ENCODE data around the gene CDNF. TPM values are rescaled to one million over a fixed set of nuclear protein-coding genes. Genes with fewer than 3 reads are reported as not detected.

The CDNF gene
- total and polyA plus RNA-seq, 2 donors from 2014 or later, result 2.1 to 2.3 TPM

- TF ChIP-seq CTCF (IDR thresholded peaks at IDR 0.05; ENCODE audit: borderline replicate concordance, extremely low read depth, insufficient read depth), result no peak
- no peak overlapping the region for H3K4me3 ChIP-seq (ENCODE audit: low read length in 3 of 3)
- H3K9me3 ChIP-seq (ENCODE audit: control insufficient read depth in 2 of 3, insufficient read depth in 1 of 3, low read length in 3 of 3), result no peaks in the 10 kb centered on the region
- intact Hi-C loops (cut with DNase I), result no loop called here
- no peak for DNase-seq
- no peak overlapping the region for H3K27ac ChIP-seq (ENCODE audit: low read depth in 2 of 2, low read length in 2 of 2)
- H3K4me1 ChIP-seq (ENCODE audit: control insufficient read depth in 2 of 3, insufficient read depth in 2 of 3, low read depth in 1 of 3, low read length in 3 of 3), result peaks cover 2 to 5% (median 5%) of the 10 kb centered on the region in 3 donors
- no peak for FAIRE-seq
- H3K27me3 ChIP-seq (ENCODE audit: control insufficient read depth, insufficient read depth, low read length), result no peaks in the 10 kb centered on the region
- no peak overlapping the region for H3K9ac ChIP-seq (ENCODE audit: low read length in 3 of 3)
- H3K36me3 ChIP-seq (ENCODE audit: control insufficient read depth in 2 of 3, insufficient read depth in 3 of 3, low read length in 3 of 3), result peaks cover 0 to 4% (median 3%) of the 10 kb centered on the region in 3 donors
Observed at GRCh38 chr10:14833106-14833505, 4.7 kb downstream of the CDNF start.

DNA sequence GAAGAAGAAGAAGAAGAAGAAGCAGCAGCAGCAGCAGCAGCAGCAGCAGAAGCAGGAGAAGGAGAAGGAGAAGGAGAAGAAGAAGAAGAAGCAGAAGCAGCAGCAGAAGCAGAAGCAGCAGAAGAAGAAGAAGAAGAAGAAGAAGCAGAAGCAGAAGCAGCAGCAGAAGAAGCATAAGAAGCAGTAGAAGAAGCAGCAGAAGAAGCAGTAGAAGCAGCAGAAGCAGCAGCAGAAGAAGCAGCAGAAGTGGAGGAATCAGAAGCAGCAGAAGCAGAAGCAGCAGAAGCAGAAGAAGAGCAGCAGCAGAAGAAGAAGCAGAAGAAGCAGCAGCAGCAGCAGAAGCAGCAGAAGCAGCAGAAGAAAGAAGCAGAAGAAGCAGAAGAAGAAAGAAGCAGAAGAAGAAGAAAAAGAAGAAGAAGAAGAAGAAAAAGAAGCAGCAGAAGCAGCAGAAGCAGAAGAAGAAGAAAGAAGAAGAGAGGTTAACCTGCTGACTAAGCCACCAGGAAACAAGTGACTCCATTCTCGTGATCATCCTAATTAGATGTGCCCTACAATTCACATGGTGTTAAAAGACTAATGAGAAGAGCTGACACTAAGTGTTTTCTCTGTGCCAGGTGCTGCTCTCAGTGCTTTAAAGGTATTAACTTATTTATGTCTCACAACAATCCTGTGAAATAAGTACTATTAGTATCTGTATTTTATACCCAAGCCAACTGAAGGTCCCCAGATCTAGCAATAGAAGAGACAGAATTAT lies 11.6 kb downstream of the CDNF start:
- no peak for FAIRE-seq
- no peak overlapping the region for H3K9ac ChIP-seq (ENCODE audit: low read length in 3 of 3)
- DNase-seq, result no peak
- H3K9me3 ChIP-seq (ENCODE audit: control insufficient read depth in 2 of 3, insufficient read depth in 1 of 3, low read length in 3 of 3), result no peaks in the 10 kb centered on the region
- TF ChIP-seq CTCF (IDR thresholded peaks at IDR 0.05; ENCODE audit: borderline replicate concordance, extremely low read depth, insufficient read depth), result no peak
- peaks cover 0 to 6% (median 4%) of the 10 kb centered on the region in 3 donors for H3K4me1 ChIP-seq (ENCODE audit: control insufficient read depth in 2 of 3, insufficient read depth in 2 of 3, low read depth in 1 of 3, low read length in 3 of 3)
- intact Hi-C loops (cut with DNase I), result no loop called here
- no peak overlapping the region for H3K27ac ChIP-seq (ENCODE audit: low read depth in 2 of 2, low read length in 2 of 2)
- no peak overlapping the region for H3K4me3 ChIP-seq (ENCODE audit: low read length in 3 of 3)
- no peaks in the 10 kb centered on the region for H3K36me3 ChIP-seq (ENCODE audit: control insufficient read depth in 2 of 3, insufficient read depth in 3 of 3, low read length in 3 of 3)
- no peaks in the 10 kb centered on the region for H3K27me3 ChIP-seq (ENCODE audit: control insufficient read depth, insufficient read depth, low read length)

DNA sequence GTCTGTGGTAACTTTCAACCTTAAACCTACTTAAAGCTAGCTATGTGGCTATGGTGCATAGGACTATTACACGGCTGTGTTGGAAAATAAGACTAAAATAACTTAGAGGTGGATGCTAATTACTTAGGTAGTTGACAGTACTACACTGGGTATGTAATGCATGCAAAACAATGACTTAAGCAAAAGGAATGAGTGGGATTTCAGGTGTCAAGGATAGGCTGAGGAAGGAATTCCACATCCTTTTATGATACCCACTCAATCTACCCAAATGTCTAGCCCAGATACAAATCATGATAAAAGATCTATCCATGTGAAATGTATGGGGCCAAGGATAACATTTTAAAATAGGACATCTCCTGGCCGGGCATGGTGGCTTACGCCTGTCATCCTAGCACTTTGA lies 13.9 kb downstream of the CDNF start:
- TF ChIP-seq CTCF (IDR thresholded peaks at IDR 0.05; ENCODE audit: borderline replicate concordance, extremely low read depth, insufficient read depth), result no peak

More for the DNA sequence above, 13.9 kb downstream of the CDNF start:
- DNase-seq, result no peak
- FAIRE-seq, result no peak
- no peaks in the 10 kb centered on the region for H3K27me3 ChIP-seq (ENCODE audit: control insufficient read depth, insufficient read depth, low read length)
- H3K36me3 ChIP-seq (ENCODE audit: control insufficient read depth in 2 of 3, insufficient read depth in 3 of 3, low read length in 3 of 3), result no peaks in the 10 kb centered on the region
- no peaks in the 10 kb centered on the region for H3K9me3 ChIP-seq (ENCODE audit: control insufficient read depth in 2 of 3, insufficient read depth in 1 of 3, low read length in 3 of 3)
- H3K9ac ChIP-seq (ENCODE audit: low read length in 3 of 3), result no peak overlapping the region
- H3K4me1 ChIP-seq (ENCODE audit: control insufficient read depth in 2 of 3, insufficient read depth in 2 of 3, low read depth in 1 of 3, low read length in 3 of 3), result peaks cover 0 to 6% (median 4%) of the 10 kb centered on the region in 3 donors
- intact Hi-C loops (cut with DNase I), result no loop called here
- H3K4me3 ChIP-seq (ENCODE audit: low read length in 3 of 3), result no peak overlapping the region
- no peak overlapping the region for H3K27ac ChIP-seq (ENCODE audit: low read depth in 2 of 2, low read length in 2 of 2)

All from kidney (tissue), 14 donors.